NCI-H146 treated with DMSO at 0.1 percent for 48 hours (cell line): Measurements from ENCODE around the gene HSPB7.
"Not testable (repeated sequence)": the region's sequence is repeated elsewhere in the genome, so short reads cannot be mapped to it uniquely, and the experiment has no call there.

ENCODE experiments used
- DNase-seq: peaks from one replicate; lab custom pipeline; 2025; ENCODE audit not compliant: unreplicated experiment; lab: John Stamatoyannopoulos, UW

Gene HSPB7

GRCh38 chr1:15985611-15986297 lies 32.1 kb downstream of the HSPB7 start:
- DNase-seq = no peak

GRCh38 chr1:15983275-15983674 lies 34.6 kb downstream of the HSPB7 start:
- DNase-seq = no peak

- no peak for DNase-seq
Measured at GRCh38 chr1:15981679-15982078, 36.2 kb downstream of the HSPB7 start.

- not testable (repeated sequence) for DNase-seq
Measured at GRCh38 chr1:15977947-15978346, 39.9 kb downstream of the HSPB7 start.

GRCh38 chr1:15975805-15976680 lies 41.8 kb downstream of the HSPB7 start, which contains the start of gene ZBTB17:
TSS of gene ZBTB17 (minus strand) at chr1:15976101. CDS start at chr1:15948495, 27,606 bp downstream.
- peak; percentile 75 for DNase-seq

- DNase-seq = no peak
Measured at GRCh38 chr1:15975358-15975804, 42.5 kb downstream of the HSPB7 start.

GRCh38 chr1:15974855-15975254 lies 43.0 kb downstream of the HSPB7 start:
- no peak for DNase-seq

- no peak for DNase-seq
Measured at GRCh38 chr1:15973772-15974171, 44.1 kb downstream of the HSPB7 start.

- DNase-seq = no peak
Measured at GRCh38 chr1:15972409-15972808, 45.4 kb downstream of the HSPB7 start.

GRCh38 chr1:15970911-15971310 lies 46.9 kb downstream of the HSPB7 start:
- no peak for DNase-seq

- DNase-seq = no peak
Measured at GRCh38 chr1:15969321-15969880, 48.4 kb downstream of the HSPB7 start.

- no peak for DNase-seq
Measured at GRCh38 chr1:15968172-15968571, 49.7 kb downstream of the HSPB7 start.

GRCh38 chr1:15966956-15967344 lies 50.9 kb downstream of the HSPB7 start:
- no peak for DNase-seq

GRCh38 chr1:15966081-15966955 lies 51.5 kb downstream of the HSPB7 start:
- DNase-seq = no peak

GRCh38 chr1:15965228-15965767 lies 52.5 kb downstream of the HSPB7 start:
- DNase-seq = no peak
